Kidney glomerular epithelial cell (primary cell): Measurements from ENCODE around the gene MYO1G.
"Not testable (repeated sequence)": the region's sequence is repeated elsewhere in the genome, so short reads cannot be mapped to it uniquely, and the experiment has no call there.

Experiments
- DNase-seq: peaks from one replicate; lab custom pipeline; 2025; lab: John Stamatoyannopoulos, UW

MYO1G gene

GRCh38 chr7:44999245-45000092 is 20.7 kb upstream of the MYO1G start:
- peak; percentile 96 for DNase-seq

DNA sequence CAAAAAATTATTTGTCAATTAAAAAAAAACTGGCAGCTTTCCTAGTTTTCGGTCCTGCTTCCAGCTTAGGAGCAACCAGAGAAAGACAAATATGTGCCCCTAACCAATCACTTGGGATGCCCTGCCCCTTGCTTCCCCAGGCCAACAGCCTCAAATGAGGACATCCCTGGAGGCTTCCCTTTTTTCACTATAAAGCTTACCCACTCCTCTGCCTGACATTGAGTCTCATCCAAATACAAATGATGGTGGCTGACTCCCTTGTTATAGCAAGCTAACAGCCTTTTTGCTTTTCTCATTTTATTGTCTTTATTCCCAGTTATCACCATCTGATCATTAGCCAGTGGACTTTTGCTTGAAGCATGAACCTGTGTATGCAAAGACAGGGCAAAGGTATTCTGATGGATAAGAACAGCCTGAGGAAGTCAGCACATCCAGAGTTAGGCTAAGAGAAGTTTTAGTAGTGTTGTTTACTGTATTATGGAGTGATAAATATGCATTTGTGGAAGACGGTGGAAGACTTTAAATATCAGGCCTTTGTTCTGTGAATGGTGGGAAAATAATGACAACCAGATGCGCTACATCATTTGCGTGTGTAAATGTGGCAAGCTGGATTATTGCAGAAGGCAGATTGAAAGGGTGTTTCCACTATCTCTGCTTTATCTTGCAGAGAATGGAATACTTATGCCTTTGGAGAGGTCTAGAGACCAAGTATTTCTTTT is 19.5 kb upstream of the MYO1G start:
- DNase-seq = no peak

DNA sequence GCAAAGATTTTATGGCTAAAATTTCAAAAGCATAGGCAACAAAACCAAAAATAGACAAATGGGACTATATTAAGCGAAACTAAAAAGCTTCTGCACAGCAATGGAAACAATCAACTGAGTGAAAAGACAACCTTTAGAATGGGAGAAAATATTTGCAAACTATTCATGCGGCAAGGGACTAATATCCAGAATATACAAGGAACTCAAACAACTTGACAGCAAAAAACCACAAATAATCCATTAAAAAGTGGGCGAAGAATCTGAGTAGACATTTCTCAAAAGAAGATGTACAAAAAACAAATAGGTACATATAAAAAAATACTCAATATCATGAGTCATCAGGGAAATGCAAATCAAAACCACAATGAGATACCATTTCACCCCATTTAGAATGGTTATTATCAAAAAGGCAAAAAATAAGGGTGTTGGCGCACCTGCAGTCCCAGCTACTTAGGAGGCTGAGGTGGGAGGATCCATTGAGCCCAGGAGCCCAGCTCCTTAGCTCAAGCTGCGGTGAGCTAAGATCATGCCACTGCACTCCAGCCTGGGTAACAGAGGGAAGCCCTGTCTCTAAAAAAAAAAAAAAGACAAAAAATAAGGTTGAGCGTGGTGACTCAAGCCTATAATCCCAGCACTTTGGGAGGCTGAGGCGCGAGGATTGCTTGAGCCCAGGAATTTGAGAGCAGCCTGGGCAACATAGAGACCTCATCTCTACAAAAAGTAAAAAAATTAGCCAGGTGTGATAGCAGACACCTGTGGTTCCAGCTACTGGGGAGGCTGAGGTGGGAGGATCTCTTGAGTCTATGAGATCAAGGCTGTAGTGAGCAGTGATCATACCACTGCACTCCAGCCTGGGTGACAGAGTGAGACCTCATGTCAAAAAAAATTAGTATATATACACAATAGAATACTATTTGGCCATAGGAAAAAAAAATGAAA is 17.0 kb upstream of the MYO1G start:
- no peak for DNase-seq

- DNase-seq = no peak
Observed at GRCh38 chr7:44994877-44995554, 16.2 kb upstream of the MYO1G start.

DNA sequence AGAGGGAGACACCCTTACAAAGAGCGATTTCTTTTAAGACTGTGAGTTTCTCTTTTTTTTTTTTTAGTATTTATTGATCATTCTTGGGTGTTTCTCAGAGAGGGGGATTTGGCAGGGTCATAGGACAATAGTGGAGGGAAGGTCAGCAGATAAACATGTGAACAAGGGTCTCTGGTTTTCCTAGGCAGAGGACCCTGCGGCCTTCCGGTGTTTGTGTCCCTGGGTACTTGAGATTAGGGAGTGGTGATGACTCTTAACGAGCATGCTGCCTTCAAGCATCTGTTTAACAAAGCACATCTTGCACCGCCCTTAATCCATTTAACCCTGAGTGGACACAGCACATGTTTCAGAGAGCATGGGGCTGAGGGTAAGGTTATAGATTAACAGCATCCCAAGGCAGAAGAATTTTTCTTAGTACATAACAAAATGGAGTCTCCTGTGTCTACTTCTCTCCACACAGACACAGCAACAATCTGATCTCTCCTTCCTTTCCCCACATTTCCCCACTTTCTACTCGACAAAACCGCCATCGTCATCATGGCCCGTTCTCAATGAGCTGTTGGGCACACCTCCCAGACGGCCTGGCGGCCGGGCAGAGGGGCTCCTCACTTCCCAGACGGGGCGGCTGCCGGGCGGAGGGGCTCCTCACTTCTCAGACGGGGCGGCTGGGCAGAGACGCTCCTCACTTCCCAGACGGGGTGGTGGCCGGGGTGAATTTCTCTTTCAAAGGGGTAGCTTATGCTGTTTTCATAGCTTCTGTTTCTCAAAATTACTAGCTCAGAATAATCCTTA is 13.4 kb upstream of the MYO1G start:
- not testable (repeated sequence) for DNase-seq

- peak; percentile 64 for DNase-seq
Observed at GRCh38 chr7:44990109-44991023, 11.6 kb upstream of the MYO1G start.

- no peak for DNase-seq
Observed at GRCh38 chr7:44989132-44989531, 10.3 kb upstream of the MYO1G start.

GRCh38 chr7:44988701-44989100 is 9.9 kb upstream of the MYO1G start:
- no peak for DNase-seq

- no peak for DNase-seq
Observed at GRCh38 chr7:44987996-44988395, 9.2 kb upstream of the MYO1G start.

DNA sequence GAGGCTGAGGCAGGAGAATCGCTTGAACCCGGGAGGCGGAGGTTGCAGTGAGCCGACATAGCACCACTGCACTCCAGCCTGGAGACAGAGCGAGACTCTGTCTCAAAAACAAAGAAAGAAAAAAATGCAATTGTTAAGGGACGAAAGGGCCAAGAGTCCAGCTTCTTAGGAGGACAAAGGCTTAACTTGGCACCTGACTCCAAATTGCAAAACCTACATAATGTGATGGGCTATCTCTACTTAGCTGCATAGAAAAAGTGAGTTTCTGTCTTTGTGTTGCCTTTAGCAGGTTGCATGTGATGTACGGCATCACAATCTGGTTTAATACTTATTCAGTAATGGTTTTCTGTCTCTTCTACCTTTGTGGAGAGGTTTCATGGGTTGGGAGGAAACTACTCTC is 8.6 kb upstream of the MYO1G start:
- no peak for DNase-seq

DNA sequence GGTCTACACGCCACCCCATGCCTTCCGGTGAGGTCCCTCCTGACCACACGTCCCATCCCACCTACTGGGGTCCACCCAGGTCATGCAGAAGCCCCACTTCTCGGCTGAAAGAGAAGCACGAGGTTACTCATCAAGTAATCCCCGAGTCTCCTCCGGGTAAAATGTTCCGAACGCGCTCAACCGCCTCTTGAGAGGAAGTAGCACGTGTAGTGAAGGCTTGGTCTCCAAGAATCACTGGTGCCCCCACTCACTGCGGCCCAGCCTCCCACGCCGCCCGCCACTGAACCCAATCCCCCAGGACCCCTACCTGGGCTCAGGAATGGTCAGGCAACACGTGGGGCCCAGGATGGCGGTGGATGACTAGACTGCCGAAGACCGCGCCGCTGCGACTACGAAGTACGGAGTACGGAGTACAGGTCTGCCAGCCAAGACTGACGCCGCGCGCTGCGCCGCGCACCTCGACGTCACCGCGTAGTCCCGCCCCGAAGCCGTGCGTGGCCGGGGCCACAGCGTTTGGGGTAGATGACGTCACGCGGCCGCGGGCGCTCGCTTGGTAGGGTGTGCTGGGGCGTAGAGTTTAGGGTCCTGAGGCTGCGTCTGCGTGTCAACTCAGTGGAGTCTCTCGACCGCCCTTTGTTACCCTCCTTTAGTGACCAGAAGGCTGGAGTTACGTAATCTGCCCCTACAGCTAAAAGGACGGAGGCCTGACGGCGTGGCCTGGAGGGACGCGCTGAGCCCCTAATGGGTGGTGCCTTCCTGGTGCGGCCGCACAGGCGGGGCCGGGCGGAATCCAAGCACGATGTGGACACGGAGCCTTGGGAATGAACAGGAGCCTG is 7.6 kb upstream of the MYO1G start:
- DNase-seq = peak; percentile 87

GRCh38 chr7:44985900-44986217 is 7.0 kb upstream of the MYO1G start:
- DNase-seq = no peak

GRCh38 chr7:44985033-44985695 is 6.3 kb upstream of the MYO1G start:
- DNase-seq = no peak

- DNase-seq = no peak
Observed at GRCh38 chr7:44984478-44984758, 5.6 kb upstream of the MYO1G start.

- no peak for DNase-seq
Observed at GRCh38 chr7:44983742-44984477, 5.1 kb upstream of the MYO1G start.

GRCh38 chr7:44982970-44983369 is 4.2 kb upstream of the MYO1G start:
- DNase-seq = no peak

DNA sequence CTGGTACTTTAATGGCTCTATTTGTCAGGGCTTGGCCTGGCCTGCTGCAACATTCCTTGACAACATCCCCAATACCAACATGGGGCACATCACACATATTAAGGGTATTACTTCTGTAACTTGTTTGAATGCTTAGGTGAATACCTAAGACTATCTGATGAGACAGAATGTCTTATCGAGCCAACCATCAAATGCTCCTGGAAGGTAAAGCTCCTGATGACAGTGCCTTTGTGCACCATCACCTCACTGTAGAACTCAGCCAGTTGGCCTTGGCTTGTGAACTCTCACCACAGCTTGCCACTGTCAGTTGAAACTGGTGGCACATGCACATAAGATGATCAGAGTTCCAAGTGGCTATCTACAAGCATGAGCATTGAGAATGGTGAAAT is 3.7 kb upstream of the MYO1G start:
- no peak for DNase-seq
